Aorta (tissue), 5 donors: ENCODE data around the gene BEST3. TPM values are rescaled to one million over a fixed set of nuclear protein-coding genes. Genes with fewer than 3 reads are reported as not detected.

Experiments
- ATAC-seq: fragments of 200-7000 bp; cut with Tn5 transposase; one replicate; pipeline ENCODE4 v1.9.1; 2022; ENCODE audit warnings: moderate library complexity; ENCODE audit not compliant: low FRiP score
- DNase-seq, 2 donors: peaks; one replicate each; pipeline ENCODE4 v3.0.0-alpha.2; 2020
- H3K27ac ChIP-seq, 2 donors: one replicate each; pipeline ENCODE4 v1.5.1; 2013; ENCODE audit warnings: low read length in 2 of 2, mild to moderate bottlenecking in 2 of 2, moderate library complexity in 2 of 2, control low read depth in 1 of 2, inconsistent platforms in 1 of 2, low read depth in 1 of 2
- H3K27me3 ChIP-seq, 2 donors: one replicate each; pipeline ENCODE4 v1.6.1; 2013; ENCODE audit warnings: control low read depth in 1 of 2, low read length in 1 of 2, mild to moderate bottlenecking in 1 of 2, moderate library complexity in 1 of 2; ENCODE audit not compliant: insufficient read depth in 2 of 2, control insufficient read depth in 1 of 2
- H3K36me3 ChIP-seq, 2 donors: one replicate each; pipeline ENCODE4 v1.6.1; 2013; ENCODE audit warnings: control low read depth in 1 of 2, low read length in 1 of 2, mild to moderate bottlenecking in 1 of 2; ENCODE audit not compliant: insufficient read depth in 2 of 2, control insufficient read depth in 1 of 2
- H3K4me1 ChIP-seq, 2 donors: one replicate each; pipeline ENCODE4 v1.6.1; 2013; ENCODE audit warnings: low read length in 2 of 2, control low read depth in 1 of 2, mild to moderate bottlenecking in 1 of 2, moderate library complexity in 1 of 2; ENCODE audit not compliant: insufficient read depth in 2 of 2, control insufficient read depth in 1 of 2
- H3K4me3 ChIP-seq, 2 donors: one replicate each; pipeline ENCODE4 v1.5.1; 2013; ENCODE audit warnings: low read length in 2 of 2, control low read depth in 1 of 2, mild to moderate bottlenecking in 1 of 2
- H3K9me3 ChIP-seq: one replicate; pipeline ENCODE4 v1.6.1; 2013; ENCODE audit warnings: mild to moderate bottlenecking, low read length; ENCODE audit not compliant: control insufficient read depth
- WGBS, 2 donors: extraction: QIAGEN DNeasy Blood & Tissue Kit; methylation state at CpG; one replicate each; pipeline ENCODE4 v1.1.7; 2013; 5-methylcytosine and 5-hydroxymethylcytosine counted together
- intact Hi-C, 2 donors: fragments of 100-400 bp; cut with DNase I; formaldehyde crosslinking; loops; one replicate each; pipeline versions ENCODE4 v1.14.2 to v1.15.0; 2022
- polyA plus RNA-seq, 2 donors: library from polyadenylated mRNA; stranded (reverse); fragments of 200-250 nt; gene quantifications; one replicate each; pipeline ENCODE4 v1.2.3, GENCODE V29; 2013
- total RNA-seq, 2 donors: library from RNA; stranded (reverse); fragmentation: NEBNext Ultra II Directional; extraction: Animal tissue kit (Norgen Biotek cat#: 25700); gene quantifications; one replicate each; pipeline ENCODE4 v1.2.1, GENCODE V29; 2021
- donor health status: healthy with polysubstance abuse.
- donor health status: Bipolar disorder and iron deficiency.
- donor health status: DM: no; HTN: no; CAD: no.
- donor health status: DM: no; HTN: no; CAD: no.
- donor health status: DM: yes; HTN: yes; CAD: no.

The BEST3 gene
- total and polyA plus RNA-seq, 4 donors = not detected

DNA sequence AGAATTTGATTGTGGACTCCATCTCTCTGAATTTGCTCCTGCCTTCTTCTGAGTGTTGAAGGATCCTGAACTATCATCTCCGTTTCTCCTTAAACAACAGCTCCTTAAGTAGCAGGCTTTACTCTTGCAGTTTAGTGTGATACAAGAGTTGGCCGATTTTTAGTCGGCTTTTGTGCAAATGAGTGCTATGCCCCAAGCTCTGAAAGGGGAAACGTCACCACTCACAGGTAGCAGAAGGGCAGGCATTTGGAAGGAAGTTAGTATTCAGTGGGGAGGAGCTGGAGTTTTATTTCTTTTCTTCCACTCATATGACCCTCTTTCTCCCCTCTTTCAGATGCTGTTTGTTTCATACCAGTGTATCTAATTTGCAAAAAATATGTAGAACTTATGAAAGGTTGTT, 51.9 kb downstream of the BEST3 start:
- Histone ChIP-seq H3K9me3 (no peaks in the 10 kb centered on the region), H3K4me1 (no peaks in the 10 kb centered on the region), H3K27me3 (no peaks in the 10 kb centered on the region), H3K36me3 (no peaks in the 10 kb centered on the region), H3K27ac (no peak overlapping the region), H3K4me3 (no peak overlapping the region)
- DNase-seq (no peak), ATAC-seq (no peak)
- 66 to 74% methylated on average over 4 of the region's 4 CpGs for WGBS, 2 donors
- intact Hi-C loops = no loop called here

- no peaks in the 10 kb centered on the region for H3K36me3 ChIP-seq
- no peak overlapping the region for H3K27ac ChIP-seq
- no peak for ATAC-seq
- no peaks in the 10 kb centered on the region for H3K9me3 ChIP-seq
- DNase-seq = no peak
- no peaks in the 10 kb centered on the region for H3K27me3 ChIP-seq
- H3K4me1 ChIP-seq = no peaks in the 10 kb centered on the region
- intact Hi-C loops = no loop called here
- WGBS, 2 donors = 83 to 91% methylated on average over 2 of the region's 2 CpGs
- no peak overlapping the region for H3K4me3 ChIP-seq
Measured at GRCh38 chr12:69645031-69645430, 54.1 kb downstream of the BEST3 start.

GRCh38 chr12:69644511-69644910, 54.6 kb downstream of the BEST3 start:
- DNase-seq = no peak
- no peaks in the 10 kb centered on the region for H3K9me3 ChIP-seq
- H3K36me3 ChIP-seq = no peaks in the 10 kb centered on the region
- no peaks in the 10 kb centered on the region for H3K27me3 ChIP-seq
- intact Hi-C loops = no loop called here
- H3K27ac ChIP-seq = no peak overlapping the region
- no peak overlapping the region for H3K4me3 ChIP-seq
- H3K4me1 ChIP-seq = no peaks in the 10 kb centered on the region
- ATAC-seq = no peak

DNA sequence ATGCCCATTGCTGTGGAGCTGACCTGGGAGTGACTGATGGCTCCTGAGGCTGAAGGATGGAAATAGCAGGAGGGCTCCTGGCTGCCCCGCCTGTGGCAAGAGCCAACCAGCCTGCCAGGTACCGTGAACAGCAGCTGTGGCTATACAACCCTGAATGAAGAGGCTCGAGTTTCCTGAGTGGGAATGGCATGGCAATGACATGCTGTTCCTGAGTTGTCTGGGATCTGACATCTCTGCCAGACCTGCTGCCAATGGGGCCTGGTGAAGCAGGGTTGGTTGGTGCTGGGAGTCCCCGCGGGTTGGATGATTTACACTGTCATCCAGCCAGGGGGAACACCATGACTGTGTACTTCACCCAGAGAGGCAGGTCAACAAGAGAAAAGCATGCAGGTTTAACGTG, 56.6 kb downstream of the BEST3 start:
- ATAC-seq (no peak), DNase-seq (no peak)
- Histone ChIP-seq H3K4me3 (no peak overlapping the region), H3K27me3 (no peaks in the 10 kb centered on the region), H3K4me1 (no peaks in the 10 kb centered on the region), H3K36me3 (no peaks in the 10 kb centered on the region), H3K9me3 (no peaks in the 10 kb centered on the region), H3K27ac (no peak overlapping the region)
- WGBS, 2 donors = 78 to 79% methylated on average over 6 of the region's 6 CpGs
- intact Hi-C loops = loop anchor here in 1 of 2 donors (2.0 kb wide), 1 partner anchor 286 kb away; no protein-coding TSS in a partner anchor

DNA sequence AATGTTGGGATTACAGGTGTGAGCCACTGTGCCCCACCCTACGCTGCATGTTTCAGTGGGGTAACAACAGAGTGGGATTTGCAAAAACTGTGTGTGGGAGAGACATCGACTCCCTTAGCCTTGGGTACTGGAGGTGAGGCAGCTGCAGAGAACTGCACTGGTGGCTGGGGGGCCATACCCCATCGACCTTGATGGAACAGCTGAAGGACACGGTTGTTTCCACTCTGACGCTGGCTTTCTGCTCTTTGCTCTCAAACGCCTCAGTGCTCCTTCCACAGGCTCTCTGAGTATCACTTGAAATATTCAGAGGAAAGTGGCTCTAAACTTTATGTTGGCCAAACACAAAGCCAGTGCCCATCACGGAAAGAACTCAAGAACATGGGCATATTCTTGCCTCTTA, 57.6 kb downstream of the BEST3 start:
- H3K4me3 ChIP-seq = no peak overlapping the region
- DNase-seq (no peak), ATAC-seq (no peak)
- H3K9me3 ChIP-seq = no peaks in the 10 kb centered on the region
- H3K36me3 ChIP-seq = no peaks in the 10 kb centered on the region
- H3K4me1 ChIP-seq = no peaks in the 10 kb centered on the region
- no peak overlapping the region for H3K27ac ChIP-seq
- H3K27me3 ChIP-seq = no peaks in the 10 kb centered on the region
- 92 to 95% methylated on average over 7 of the region's 7 CpGs for WGBS, 2 donors
- intact Hi-C loops = no loop called here

- DNase-seq = peak; percentile 73 to 85
- WGBS, 2 donors = 31 to 35% methylated on average over 12 of the region's 12 CpGs
- intact Hi-C loops = loop anchor here in 1 of 2 donors (5.0 kb wide), 1 partner anchor 282 kb away; the partner anchor contains the start of gene YEATS4
Measured at GRCh38 chr12:69639400-69640016, 59.6 kb downstream of the BEST3 start.

DNA sequence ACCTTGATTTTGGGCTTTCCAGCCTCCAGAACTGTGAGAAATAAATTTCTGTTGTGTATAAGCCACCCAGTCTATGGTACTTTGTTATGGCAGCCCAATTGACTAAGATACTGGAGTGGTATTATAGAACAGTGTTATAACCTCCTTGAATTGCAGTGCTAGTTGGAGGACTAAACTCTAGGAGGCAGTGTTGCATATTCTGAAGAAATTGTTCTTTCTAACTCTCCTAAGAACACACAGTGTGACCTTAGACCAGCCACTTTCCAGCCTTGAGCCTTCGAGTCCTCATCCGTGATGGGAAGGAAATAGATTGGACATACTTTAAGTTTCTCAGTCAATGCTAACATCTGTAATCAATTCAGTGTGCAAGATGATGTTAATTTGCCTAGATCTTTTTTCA, 66.0 kb downstream of the BEST3 start:
- Histone ChIP-seq H3K27ac (no peak overlapping the region), H3K4me1 (no peaks in the 10 kb centered on the region), H3K4me3 (no peak overlapping the region), H3K36me3 (no peaks in the 10 kb centered on the region), H3K9me3 (no peaks in the 10 kb centered on the region), H3K27me3 (no peaks in the 10 kb centered on the region)
- intact Hi-C loops = no loop called here
- DNase-seq (no peak), ATAC-seq (no peak)
- WGBS, 2 donors = 91 to 97% methylated on average over 2 of the region's 2 CpGs

More at GRCh38 chr12:69639400-69640016, 59.6 kb downstream of the BEST3 start:
- Histone ChIP-seq H3K4me3 (no peak overlapping the region), H3K4me1 (no peaks in the 10 kb centered on the region), H3K9me3 (no peaks in the 10 kb centered on the region), H3K27me3 (no peaks in the 10 kb centered on the region), H3K36me3 (no peaks in the 10 kb centered on the region), H3K27ac (no peak overlapping the region)
- ATAC-seq = peak; percentile 68

DNA sequence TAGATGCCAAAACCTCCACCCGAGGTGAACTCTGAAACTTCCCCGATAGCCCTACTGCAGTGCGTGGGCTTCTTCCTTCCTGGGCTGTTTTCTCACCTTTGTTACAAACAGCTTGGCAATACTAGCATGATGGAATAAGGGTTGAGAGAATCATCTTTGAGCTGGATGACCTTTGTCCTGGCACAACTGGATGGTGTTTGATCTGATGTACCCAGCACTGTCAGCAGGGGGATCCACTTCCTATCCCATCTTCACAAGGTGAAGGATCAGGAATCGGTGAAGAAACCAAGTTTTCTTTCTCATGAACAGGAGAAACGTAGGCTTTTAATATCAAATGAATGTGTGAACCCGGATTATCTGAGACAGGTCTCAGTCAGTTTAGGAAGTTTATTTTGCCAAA, 68.9 kb downstream of the BEST3 start:
- DNase-seq (no peak), ATAC-seq (no peak)
- Histone ChIP-seq H3K27ac (no peak overlapping the region), H3K27me3 (no peaks in the 10 kb centered on the region), H3K4me1 (no peaks in the 10 kb centered on the region), H3K4me3 (no peak overlapping the region), H3K9me3 (no peaks in the 10 kb centered on the region), H3K36me3 (no peaks in the 10 kb centered on the region)
- WGBS, 2 donors = 83% methylated on average over 6 of the region's 6 CpGs
- intact Hi-C loops = no loop called here

DNA sequence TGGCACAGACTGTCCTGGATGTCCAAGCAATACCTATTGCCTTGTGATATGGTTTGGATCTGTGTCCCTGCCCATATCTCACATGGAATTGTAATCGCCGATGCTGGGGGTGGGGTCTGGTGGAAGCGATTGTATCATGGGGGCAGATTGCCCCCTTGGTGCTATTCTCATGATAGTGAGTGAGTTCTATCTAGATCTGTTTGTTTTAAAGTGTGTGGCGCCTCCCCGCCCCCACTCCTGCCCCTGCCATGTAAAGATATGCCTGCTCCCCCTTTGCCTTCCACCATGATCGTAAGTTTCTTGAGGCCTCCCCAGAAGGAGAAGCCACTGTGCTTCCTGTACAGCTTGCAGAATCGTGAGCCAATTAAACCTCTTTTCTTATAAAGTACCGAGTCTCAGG, 71.6 kb downstream of the BEST3 start:
- 72 to 87% methylated on average over 8 of the region's 8 CpGs for WGBS, 2 donors
- intact Hi-C loops = no loop called here

More for the DNA sequence above, 71.6 kb downstream of the BEST3 start:
- ATAC-seq (no peak), DNase-seq (no peak)
- Histone ChIP-seq H3K4me3 (no peak overlapping the region), H3K27me3 (no peaks in the 10 kb centered on the region), H3K27ac (no peak overlapping the region), H3K36me3 (no peaks in the 10 kb centered on the region), H3K4me1 (no peaks in the 10 kb centered on the region), H3K9me3 (no peaks in the 10 kb centered on the region)
